Measurements from ENCODE around the gene FANCI. TPM values are rescaled to one million over a fixed set of nuclear protein-coding genes. Genes with fewer than 3 reads are reported as not detected.
"Not testable (repeated sequence)": the region's sequence is repeated elsewhere in the genome, so short reads cannot be mapped to it uniquely, and the experiment has no call there.

Gene FANCI
- total RNA-seq, 1 experiment from 2014 or later, result 44.7 TPM

GRCh38 chr15:89218531-89218930 lies 25.2 kb upstream of the FANCI start:
- DNase-seq (ENCODE audit: extremely low read depth, low read depth), result no peak

GRCh38 chr15:89221543-89221942 lies 22.2 kb upstream of the FANCI start, which contains the start of gene RLBP1:
Gene RLBP1 (minus strand): TSS chr15:89221579. CDS start chr15:89218975, 2,604 bp downstream.
- no peak for DNase-seq (ENCODE audit: extremely low read depth, low read depth)

- no peak for DNase-seq (ENCODE audit: extremely low read depth, low read depth)
These were observed 18.2 kb upstream of the FANCI start for GRCh38 chr15:89225588-89225987.

GRCh38 chr15:89226359-89227221 lies 17.2 kb upstream of the FANCI start:
- DNase-seq (ENCODE audit: extremely low read depth, low read depth), result no peak

- DNase-seq (ENCODE audit: extremely low read depth, low read depth), result no peak
These were observed 16.4 kb upstream of the FANCI start for GRCh38 chr15:89227425-89227824.

- no peak for DNase-seq (ENCODE audit: extremely low read depth, low read depth)
These were observed 13.5 kb upstream of the FANCI start for GRCh38 chr15:89230277-89230676.

- DNase-seq (ENCODE audit: extremely low read depth, low read depth), result no peak
These were observed 11.9 kb upstream of the FANCI start for GRCh38 chr15:89231832-89232231.

GRCh38 chr15:89239883-89240810 lies 3.6 kb upstream of the FANCI start:
- DNase-seq (ENCODE audit: extremely low read depth, low read depth), result not testable (repeated sequence)

- no peak for DNase-seq (ENCODE audit: extremely low read depth, low read depth)
These were observed 611 bp upstream of the FANCI start for GRCh38 chr15:89243046-89243690.

- DNase-seq (ENCODE audit: extremely low read depth, low read depth), result no peak
These were observed 760 bp downstream of the FANCI start for GRCh38 chr15:89244574-89244903.

GRCh38 chr15:89247446-89247845 lies 3.7 kb downstream of the FANCI start:
- DNase-seq (ENCODE audit: extremely low read depth, low read depth), result no peak

GRCh38 chr15:89248584-89248983 lies 4.8 kb downstream of the FANCI start:
- DNase-seq (ENCODE audit: extremely low read depth, low read depth), result no peak

- DNase-seq (ENCODE audit: extremely low read depth, low read depth), result not testable (repeated sequence)
These were observed 6.4 kb downstream of the FANCI start for GRCh38 chr15:89250142-89250541.

GRCh38 chr15:89277281-89277680 lies 33.5 kb downstream of the FANCI start:
- not testable (repeated sequence) for DNase-seq (ENCODE audit: extremely low read depth, low read depth)

- no peak for DNase-seq (ENCODE audit: extremely low read depth, low read depth)
These were observed 34.5 kb downstream of the FANCI start for GRCh38 chr15:89278307-89278706.

GRCh38 chr15:89282631-89283030 lies 38.9 kb downstream of the FANCI start:
- DNase-seq (ENCODE audit: extremely low read depth, low read depth), result no peak

- DNase-seq (ENCODE audit: extremely low read depth, low read depth), result no peak
These were observed 39.4 kb downstream of the FANCI start for GRCh38 chr15:89283201-89283600.

GRCh38 chr15:89291934-89292438 lies 48.2 kb downstream of the FANCI start:
- DNase-seq (ENCODE audit: extremely low read depth, low read depth), result no peak

GRCh38 chr15:89293012-89293411 lies 49.2 kb downstream of the FANCI start:
- DNase-seq (ENCODE audit: extremely low read depth, low read depth), result no peak

GRCh38 chr15:89299896-89300295 lies 56.1 kb downstream of the FANCI start:
- peak; percentile 26 for DNase-seq (ENCODE audit: extremely low read depth, low read depth)
